ENCODE data around the gene LRP2.

LRP2 gene

DNA sequence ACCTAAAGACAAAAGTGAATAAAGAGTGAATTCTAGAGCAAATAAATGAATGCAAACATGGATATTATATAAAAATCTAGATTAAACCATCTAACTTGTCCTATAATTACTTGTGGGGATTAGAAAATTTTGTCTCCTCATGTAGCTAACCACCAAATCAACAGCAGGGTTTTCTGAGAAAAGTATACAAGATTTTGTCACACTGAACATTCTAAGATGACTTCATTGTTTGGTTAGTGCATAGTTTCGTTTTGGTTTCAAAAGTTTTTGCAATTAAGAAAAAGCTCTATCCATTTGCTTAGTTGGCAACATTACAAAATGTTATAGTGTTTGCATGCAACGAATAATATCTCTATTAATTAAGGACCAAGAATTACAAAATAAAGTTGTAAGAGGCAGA, 125.0 kb downstream of the LRP2 start:
- Histone ChIP-seq H3K36me3 (no peaks in the 10 kb centered on the region), H3K4me1 (peaks cover 0 to 19% (median 2%) of the 10 kb centered on the region in 4 donors), H3K9me3 (no peaks in the 10 kb centered on the region), H3K4me3 (no peak overlapping the region), H3K27me3 (no peaks in the 10 kb centered on the region), H3K27ac (no peak overlapping the region)
- DNase-seq: no peak
- intact Hi-C loops (cut with DNase I; ENCODE audit: low total_unique reads): no loop called here
- TF ChIP-seq, protein P1, sequence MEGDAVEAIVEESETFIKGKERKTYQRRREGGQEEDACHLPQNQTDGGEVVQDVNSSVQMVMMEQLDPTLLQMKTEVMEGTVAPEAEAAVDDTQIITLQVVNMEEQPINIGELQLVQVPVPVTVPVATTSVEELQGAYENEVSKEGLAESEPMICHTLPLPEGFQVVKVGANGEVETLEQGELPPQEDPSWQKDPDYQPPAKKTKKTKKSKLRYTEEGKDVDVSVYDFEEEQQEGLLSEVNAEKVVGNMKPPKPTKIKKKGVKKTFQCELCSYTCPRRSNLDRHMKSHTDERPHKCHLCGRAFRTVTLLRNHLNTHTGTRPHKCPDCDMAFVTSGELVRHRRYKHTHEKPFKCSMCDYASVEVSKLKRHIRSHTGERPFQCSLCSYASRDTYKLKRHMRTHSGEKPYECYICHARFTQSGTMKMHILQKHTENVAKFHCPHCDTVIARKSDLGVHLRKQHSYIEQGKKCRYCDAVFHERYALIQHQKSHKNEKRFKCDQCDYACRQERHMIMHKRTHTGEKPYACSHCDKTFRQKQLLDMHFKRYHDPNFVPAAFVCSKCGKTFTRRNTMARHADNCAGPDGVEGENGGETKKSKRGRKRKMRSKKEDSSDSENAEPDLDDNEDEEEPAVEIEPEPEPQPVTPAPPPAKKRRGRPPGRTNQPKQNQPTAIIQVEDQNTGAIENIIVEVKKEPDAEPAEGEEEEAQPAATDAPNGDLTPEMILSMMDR (IDR thresholded peaks at IDR 0.05): no peak

DNA sequence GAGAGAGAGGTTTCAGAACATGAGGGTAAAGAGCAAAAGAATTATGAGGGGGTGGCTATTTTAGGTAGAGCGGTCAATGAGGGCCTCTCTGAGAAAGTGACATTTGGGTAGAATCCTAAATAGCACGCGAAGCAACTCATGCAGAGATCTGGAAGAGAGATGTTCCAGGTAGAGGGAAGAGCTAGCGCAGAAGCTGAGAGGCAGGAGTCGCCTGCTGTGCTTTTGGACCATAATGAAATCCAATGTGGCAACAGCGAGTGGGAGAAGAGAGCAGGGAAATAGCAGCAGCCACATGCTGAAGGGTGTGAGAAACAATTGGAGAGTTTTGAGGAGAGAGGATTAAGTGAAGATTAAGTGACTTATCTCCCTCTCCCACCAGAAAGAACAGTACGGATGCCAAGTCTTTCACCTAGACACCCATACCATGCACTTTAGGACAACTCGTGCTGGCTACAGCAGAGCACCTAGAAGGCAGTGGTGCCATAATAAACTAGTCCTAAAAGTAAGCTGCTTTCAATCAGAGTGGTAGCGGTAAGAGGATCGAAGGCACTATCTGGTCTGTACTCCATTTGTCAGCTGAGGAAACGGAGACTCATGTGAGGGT, 129.7 kb downstream of the LRP2 start:
- TF ChIP-seq, protein P1 (IDR thresholded peaks at IDR 0.05): no peak
- Histone ChIP-seq H3K9me3 (no peaks in the 10 kb centered on the region), H3K27me3 (no peaks in the 10 kb centered on the region), H3K4me1 (peaks cover 0 to 7% (median under 1%) of the 10 kb centered on the region in 4 donors), H3K27ac (no peak overlapping the region), H3K4me3 (no peak overlapping the region), H3K36me3 (no peaks in the 10 kb centered on the region)
- DNase-seq: no peak
- intact Hi-C loops (cut with DNase I; ENCODE audit: low total_unique reads): no loop called here

DNA sequence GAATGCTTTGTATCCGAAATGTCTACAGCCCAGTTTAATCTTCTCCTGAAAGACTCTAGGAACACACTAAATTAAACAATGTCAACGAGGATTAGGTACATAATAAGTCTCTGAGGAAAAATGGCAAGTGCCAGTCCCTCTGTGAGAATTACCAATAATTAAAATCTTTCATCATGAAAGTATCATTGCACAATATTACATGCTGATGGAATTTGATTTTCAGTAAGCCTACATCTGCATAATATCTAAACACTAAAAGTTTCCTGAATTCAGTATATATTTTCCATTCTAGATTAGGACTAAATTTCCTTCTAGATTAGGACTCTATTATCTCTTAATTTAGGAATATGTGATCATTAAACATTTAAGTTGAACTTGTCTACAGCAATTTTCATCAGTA, 132.1 kb downstream of the LRP2 start:
- Histone ChIP-seq H3K27ac (no peak overlapping the region), H3K27me3 (no peaks in the 10 kb centered on the region), H3K4me3 (no peak overlapping the region), H3K9me3 (no peaks in the 10 kb centered on the region), H3K36me3 (no peaks in the 10 kb centered on the region), H3K4me1 (no peaks in the 10 kb centered on the region)
- TF ChIP-seq, protein P1 (IDR thresholded peaks at IDR 0.05): no peak
- intact Hi-C loops (cut with DNase I; ENCODE audit: low total_unique reads): no loop called here
- DNase-seq: no peak

DNA sequence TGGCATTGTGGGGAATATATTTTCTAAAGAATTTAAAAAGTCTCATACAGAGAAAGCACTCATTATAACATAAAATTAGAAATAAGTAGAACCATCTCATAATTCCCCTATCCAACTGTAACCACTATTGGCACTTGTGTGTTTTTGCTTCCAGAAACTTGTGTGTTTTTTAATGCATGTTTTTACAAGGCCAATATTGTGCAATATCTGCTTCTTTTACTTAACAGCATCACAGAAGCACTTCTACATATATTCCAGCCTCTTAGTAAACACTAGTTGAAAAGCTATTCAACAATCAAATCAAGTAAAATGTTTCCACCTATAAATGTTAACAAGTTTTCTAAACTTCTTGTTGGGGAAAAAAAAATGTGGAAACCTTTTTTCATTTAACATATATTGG, 132.7 kb downstream of the LRP2 start:
- DNase-seq: no peak
- Histone ChIP-seq H3K4me1 (no peaks in the 10 kb centered on the region), H3K9me3 (no peaks in the 10 kb centered on the region), H3K36me3 (no peaks in the 10 kb centered on the region), H3K27me3 (no peaks in the 10 kb centered on the region), H3K27ac (no peak overlapping the region), H3K4me3 (no peak overlapping the region)
- intact Hi-C loops (cut with DNase I; ENCODE audit: low total_unique reads): no loop called here
- TF ChIP-seq, protein P1 (IDR thresholded peaks at IDR 0.05): no peak

DNA sequence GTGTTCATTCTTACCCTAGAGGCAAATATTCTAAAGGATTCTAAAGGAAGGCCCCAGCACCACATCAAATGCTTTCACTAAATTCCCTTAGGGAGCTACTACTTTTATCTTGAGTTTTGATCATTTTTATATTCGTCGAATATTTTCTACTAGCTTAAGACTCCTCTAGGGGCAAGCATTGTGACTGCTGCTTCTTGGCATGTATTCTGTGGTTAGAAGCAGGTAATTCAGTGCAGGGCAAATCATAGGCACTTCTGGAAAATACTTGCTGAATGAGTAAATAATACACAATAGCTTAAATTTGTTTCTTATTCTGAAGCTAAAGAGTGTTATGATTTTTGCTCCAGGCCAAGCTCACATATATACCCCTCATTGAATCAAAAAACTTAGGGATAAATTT, 136.4 kb downstream of the LRP2 start:
- no peaks in the 10 kb centered on the region for H3K36me3 ChIP-seq
- intact Hi-C loops (cut with DNase I; ENCODE audit: low total_unique reads): no loop called here
- DNase-seq: no peak
- H3K4me1 ChIP-seq: no peaks in the 10 kb centered on the region
- no peak overlapping the region for H3K4me3 ChIP-seq
- no peak overlapping the region for H3K27ac ChIP-seq
- no peaks in the 10 kb centered on the region for H3K9me3 ChIP-seq
- TF ChIP-seq, protein P1 (IDR thresholded peaks at IDR 0.05): no peak
- H3K27me3 ChIP-seq: no peaks in the 10 kb centered on the region
